ENCODE results near the gene SUGT1.
"Not testable (repeated sequence)": the region's sequence is repeated elsewhere in the genome, so short reads cannot be mapped to it uniquely, and the experiment has no call there.

The SUGT1 gene

GRCh38 chr13:52652196-52652979 lies at the start of gene SUGT1:
TSS of gene SUGT1 (plus strand) at chr13:52652836. CDS start at chr13:52652921, 85 bp downstream.
- DNase-seq, result peak; percentile 96

- DNase-seq, result not testable (repeated sequence)
These were observed 49.3 kb upstream of the SUGT1 start for GRCh38 chr13:52603316-52603715.

- not testable (repeated sequence) for DNase-seq
These were observed 46.5 kb upstream of the SUGT1 start for GRCh38 chr13:52606126-52606525.

- DNase-seq, result not testable (repeated sequence)
These were observed 45.8 kb upstream of the SUGT1 start for GRCh38 chr13:52606795-52607194.

- not testable (repeated sequence) for DNase-seq
These were observed 44.5 kb upstream of the SUGT1 start for GRCh38 chr13:52608184-52608583.

- DNase-seq, result not testable (repeated sequence)
These were observed 43.5 kb upstream of the SUGT1 start for GRCh38 chr13:52609013-52609606.

GRCh38 chr13:52610158-52610557 lies 42.5 kb upstream of the SUGT1 start:
- not testable (repeated sequence) for DNase-seq

GRCh38 chr13:52615134-52615801 lies 37.4 kb upstream of the SUGT1 start:
- DNase-seq, result no peak

GRCh38 chr13:52615812-52616211 lies 36.8 kb upstream of the SUGT1 start:
- peak; percentile 7 for DNase-seq

- peak; percentile 88 for DNase-seq
These were observed 35.3 kb upstream of the SUGT1 start for GRCh38 chr13:52617070-52618060.

- not testable (repeated sequence) for DNase-seq
These were observed 21.4 kb upstream of the SUGT1 start for GRCh38 chr13:52631083-52631690.

- DNase-seq, result no peak
These were observed 13.8 kb upstream of the SUGT1 start for GRCh38 chr13:52638666-52639328.

- no peak for DNase-seq
These were observed 10.5 kb upstream of the SUGT1 start, which contains the start of gene HNRNPA1L2 for GRCh38 chr13:52642131-52642530. TSS of gene HNRNPA1L2 (plus strand) at chr13:52642431. CDS start at chr13:52642493, 62 bp downstream.

- no peak for DNase-seq
These were observed 8.5 kb upstream of the SUGT1 start for GRCh38 chr13:52644108-52644507.

GRCh38 chr13:52646967-52647366 lies 5.7 kb upstream of the SUGT1 start:
- DNase-seq, result no peak

GRCh38 chr13:52650731-52651130 lies 1.9 kb upstream of the SUGT1 start:
- no peak for DNase-seq

GRCh38 chr13:52651897-52652195 lies 790 bp upstream of the SUGT1 start:
- no peak for DNase-seq

- no peak for DNase-seq
These were observed 306 bp downstream of the SUGT1 start for GRCh38 chr13:52652980-52653303.

- no peak for DNase-seq
These were observed 6.7 kb downstream of the SUGT1 start for GRCh38 chr13:52659340-52659739.

GRCh38 chr13:52664272-52664671 lies 11.6 kb downstream of the SUGT1 start:
- no peak for DNase-seq

- DNase-seq, result no peak
These were observed 12.7 kb downstream of the SUGT1 start for GRCh38 chr13:52665325-52665724.

GRCh38 chr13:52669677-52670076 lies 17.0 kb downstream of the SUGT1 start:
- no peak for DNase-seq
